Osteoblast (primary cell): ENCODE measurements around the gene MTA1. TPM values are rescaled to one million over a fixed set of nuclear protein-coding genes. Genes with fewer than 3 reads are reported as not detected.
A peak's percentile ranks its signal among the peaks of the same experiment; 100 is the strongest.

ENCODE experiments used
- DNase-seq: peaks from one replicate; pipeline ENCODE4 v3.0.0; 2011; ENCODE audit warnings: low spot score, mixed read lengths; ENCODE audit not compliant: insufficient read length; ENCODE audit errors: missing footprints
- H2AFZ ChIP-seq: 2 replicates; pipeline ENCODE4 v1.6.0; 2011; ENCODE audit warnings: mild to moderate bottlenecking, low read length
- H3K27ac ChIP-seq: 2 replicates; pipeline ENCODE4 v1.5.1; 2011; ENCODE audit warnings: mild to moderate bottlenecking, low read depth, low read length, moderate library complexity
- H3K27me3 ChIP-seq: 2 replicates; pipeline ENCODE4 v1.6.0; 2012; ENCODE audit warnings: mild to moderate bottlenecking, control low read depth, inconsistent platforms, low read length, moderate library complexity; ENCODE audit not compliant: insufficient read depth
- H3K36me3 ChIP-seq: 2 replicates; pipeline ENCODE4 v1.5.1; 2011; ENCODE audit warnings: mild to moderate bottlenecking, low read length, control low read depth, moderate library complexity; ENCODE audit not compliant: insufficient read depth
- H3K4me1 ChIP-seq: 2 replicates; pipeline ENCODE4 v1.5.1; 2011; ENCODE audit warnings: mild to moderate bottlenecking, low read length, control low read depth, moderate library complexity; ENCODE audit not compliant: insufficient read depth
- H3K4me2 ChIP-seq: 2 replicates; pipeline ENCODE4 v1.6.0; 2011; ENCODE audit warnings: mild to moderate bottlenecking, low read length; ENCODE audit not compliant: insufficient read depth
- H3K4me3 ChIP-seq: fragments of 200-600 bp; sonication (generic); 3 replicates; pipeline ENCODE4 v1.5.1; 2012; ENCODE audit warnings: mild to moderate bottlenecking, low read length, inconsistent platforms; ENCODE audit not compliant: insufficient read depth
- H3K79me2 ChIP-seq: 2 replicates; pipeline ENCODE4 v1.6.0; 2012; ENCODE audit warnings: mild to moderate bottlenecking, low read length, control low read depth, inconsistent platforms; ENCODE audit not compliant: insufficient read depth
- H3K9me3 ChIP-seq: 2 replicates; pipeline ENCODE4 v1.5.1; 2011; ENCODE audit warnings: low read depth, low read length, control low read depth
- H4K20me1 ChIP-seq: 2 replicates; pipeline ENCODE4 v1.6.0; 2012; ENCODE audit warnings: mild to moderate bottlenecking, low read length, control low read depth; ENCODE audit not compliant: insufficient read depth
- total RNA-seq: library from RNA; depleted of rRNA; stranded (reverse); fragments of >200 nt; gene quantifications from 2 replicates; pipeline ENCODE4 v1.2.3, GENCODE V29; 2012
- TF ChIP-seq, protein P1 (sequence below): IDR thresholded peaks from 2 replicates; pipeline ENCODE4 v1.5.1; 2011; ENCODE audit warnings: mild to moderate bottlenecking, low read depth, low read length, moderate library complexity; ENCODE audit errors: extremely low read depth

Gene MTA1
- total RNA-seq, 1 donor, result 60.4 TPM

- Histone ChIP-seq H3K4me3 (no peak overlapping the region), H3K79me2 (no peaks in the 10 kb centered on the region), H3K27ac (no peak overlapping the region), H3K36me3 (peaks cover 20% of the 10 kb centered on the region), H3K9me3 (no peaks in the 10 kb centered on the region), H3K27me3 (no peaks in the 10 kb centered on the region), H4K20me1 (no peaks in the 10 kb centered on the region), H3K4me1 (no peaks in the 10 kb centered on the region), H2AFZ (no peak overlapping the region), H3K4me2 (no peak overlapping the region)
- TF ChIP-seq, protein P1, sequence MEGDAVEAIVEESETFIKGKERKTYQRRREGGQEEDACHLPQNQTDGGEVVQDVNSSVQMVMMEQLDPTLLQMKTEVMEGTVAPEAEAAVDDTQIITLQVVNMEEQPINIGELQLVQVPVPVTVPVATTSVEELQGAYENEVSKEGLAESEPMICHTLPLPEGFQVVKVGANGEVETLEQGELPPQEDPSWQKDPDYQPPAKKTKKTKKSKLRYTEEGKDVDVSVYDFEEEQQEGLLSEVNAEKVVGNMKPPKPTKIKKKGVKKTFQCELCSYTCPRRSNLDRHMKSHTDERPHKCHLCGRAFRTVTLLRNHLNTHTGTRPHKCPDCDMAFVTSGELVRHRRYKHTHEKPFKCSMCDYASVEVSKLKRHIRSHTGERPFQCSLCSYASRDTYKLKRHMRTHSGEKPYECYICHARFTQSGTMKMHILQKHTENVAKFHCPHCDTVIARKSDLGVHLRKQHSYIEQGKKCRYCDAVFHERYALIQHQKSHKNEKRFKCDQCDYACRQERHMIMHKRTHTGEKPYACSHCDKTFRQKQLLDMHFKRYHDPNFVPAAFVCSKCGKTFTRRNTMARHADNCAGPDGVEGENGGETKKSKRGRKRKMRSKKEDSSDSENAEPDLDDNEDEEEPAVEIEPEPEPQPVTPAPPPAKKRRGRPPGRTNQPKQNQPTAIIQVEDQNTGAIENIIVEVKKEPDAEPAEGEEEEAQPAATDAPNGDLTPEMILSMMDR, result no peak
- no peak for DNase-seq
Observed at GRCh38 chr14:105461903-105462302, 42.3 kb downstream of the MTA1 start.

- H4K20me1 ChIP-seq, result peaks cover 5% of the 10 kb centered on the region
- H3K27me3 ChIP-seq, result no peaks in the 10 kb centered on the region
- H3K4me3 ChIP-seq, result no peak overlapping the region
- no peaks in the 10 kb centered on the region for H3K9me3 ChIP-seq
- no peak overlapping the region for H2AFZ ChIP-seq
- TF ChIP-seq, protein P1, result no peak
- H3K4me1 ChIP-seq, result no peaks in the 10 kb centered on the region
- H3K79me2 ChIP-seq, result no peaks in the 10 kb centered on the region
- no peak overlapping the region for H3K4me2 ChIP-seq
- no peak for DNase-seq
- peaks cover 34% of the 10 kb centered on the region for H3K36me3 ChIP-seq
- H3K27ac ChIP-seq, result no peak overlapping the region
Observed at GRCh38 chr14:105464501-105464900, 44.9 kb downstream of the MTA1 start.

DNA sequence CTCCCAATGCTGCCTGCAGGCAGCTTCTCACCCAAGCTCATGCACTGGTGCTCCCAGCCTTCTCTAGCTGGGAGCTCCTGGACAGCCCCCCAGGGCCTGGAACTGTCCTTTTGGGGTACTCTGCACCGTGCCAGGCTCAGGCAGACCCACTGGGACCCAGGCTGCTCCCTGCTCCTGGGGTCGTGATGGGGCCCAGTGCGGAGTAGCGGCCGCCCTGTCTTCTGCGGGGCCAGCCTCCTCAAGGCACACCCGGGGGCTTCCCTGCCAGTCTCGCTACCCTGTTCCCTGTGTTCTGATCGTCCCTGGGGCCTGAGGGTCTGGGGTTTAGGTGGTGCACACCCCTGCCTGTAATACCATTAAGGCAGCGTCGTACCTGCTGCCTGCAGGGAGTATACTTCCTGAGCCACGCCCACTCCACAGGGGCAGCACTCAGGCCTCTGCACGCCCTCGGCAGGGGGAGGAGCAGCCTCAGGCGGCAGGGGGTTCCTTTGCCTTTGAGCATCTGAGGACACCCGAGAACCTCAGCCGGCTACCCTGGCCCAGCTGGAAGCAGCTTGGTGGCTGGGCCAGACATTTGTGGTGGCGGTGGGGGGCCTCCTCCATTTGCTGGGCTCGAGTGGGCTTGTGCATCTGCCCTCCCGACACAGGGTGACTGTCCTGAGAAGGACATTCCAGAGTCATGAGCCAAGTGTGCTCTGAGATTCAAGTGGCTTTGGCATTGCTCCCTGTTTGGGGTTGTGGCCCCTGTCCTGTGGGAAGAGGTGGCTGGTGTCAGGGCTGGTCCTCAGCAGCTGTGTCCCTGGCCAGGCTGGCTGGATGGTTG, 45.8 kb downstream of the MTA1 start:
- H3K27ac ChIP-seq, result no peak overlapping the region
- H3K27me3 ChIP-seq, result no peaks in the 10 kb centered on the region
- DNase-seq, result peak; percentile 95
- H2AFZ ChIP-seq, result no peak overlapping the region
- H3K9me3 ChIP-seq, result no peaks in the 10 kb centered on the region
- H3K4me1 ChIP-seq, result no peaks in the 10 kb centered on the region
- H3K79me2 ChIP-seq, result no peaks in the 10 kb centered on the region
- no peak overlapping the region for H3K4me3 ChIP-seq
- no peak overlapping the region for H3K4me2 ChIP-seq
- TF ChIP-seq, protein P1, result no peak
- peaks cover 32% of the 10 kb centered on the region for H3K36me3 ChIP-seq
- peaks cover 5% of the 10 kb centered on the region for H4K20me1 ChIP-seq

DNA sequence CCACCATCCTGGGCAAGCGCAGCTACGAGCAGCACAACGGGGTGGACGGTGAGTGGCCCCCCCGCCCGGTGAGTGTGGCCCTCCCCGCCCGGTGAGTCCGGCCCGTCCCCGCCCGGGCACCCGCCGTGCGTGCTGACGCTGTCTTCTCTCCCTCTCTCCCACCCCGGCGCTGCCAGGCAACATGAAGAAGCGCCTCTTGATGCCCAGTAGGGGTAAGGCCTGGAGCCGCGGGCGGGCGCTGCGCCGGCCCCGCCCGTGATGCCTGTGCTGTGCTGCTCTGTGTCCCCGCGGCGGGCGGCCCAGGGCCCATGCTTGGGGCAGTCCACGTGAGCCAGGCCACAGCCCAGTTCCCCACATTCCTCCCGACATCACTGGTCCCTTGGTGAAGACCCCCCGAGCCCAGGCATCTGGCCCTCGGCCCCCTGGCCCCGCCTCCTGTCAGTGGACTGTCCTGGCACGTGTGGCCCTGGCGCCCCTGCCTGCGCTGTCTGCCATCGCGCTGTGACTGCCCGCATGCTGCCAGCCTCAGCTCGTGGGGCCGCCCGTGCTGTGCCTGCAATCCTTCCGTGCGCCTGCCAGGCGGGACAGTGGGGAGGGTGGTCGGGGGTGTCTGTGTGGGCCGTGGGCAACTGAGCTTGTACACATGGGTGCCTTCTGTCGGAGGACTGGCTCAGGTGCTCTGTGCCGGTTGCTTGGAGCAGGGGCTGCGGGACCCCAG, 47.1 kb downstream of the MTA1 start:
- Histone ChIP-seq H3K27ac (no peak overlapping the region), H2AFZ (no peak overlapping the region), H3K79me2 (no peaks in the 10 kb centered on the region), H3K9me3 (no peaks in the 10 kb centered on the region), H4K20me1 (peaks cover 11% of the 10 kb centered on the region), H3K4me1 (no peaks in the 10 kb centered on the region), H3K27me3 (no peaks in the 10 kb centered on the region), H3K4me3 (no peak overlapping the region), H3K4me2 (no peak overlapping the region), H3K36me3 (peaks cover 20% of the 10 kb centered on the region)
- TF ChIP-seq, protein P1, result no peak
- DNase-seq, result no peak
